Type B pancreatic cell (in vitro differentiated cells): ENCODE data around the gene PGC. TPM values are rescaled to one million over a fixed set of nuclear protein-coding genes. Genes with fewer than 3 reads are reported as not detected.

Experiments used
- DNase-seq: peaks from one replicate; pipeline ENCODE4 v3.0.0; 2021; ENCODE audit warnings: mixed read lengths; ENCODE audit not compliant: unreplicated experiment; ENCODE audit errors: extremely low spot score
- H3K27ac Mint-ChIP-seq: 2 replicates; pipeline ENCODE4 v1.8.0; 2021; ENCODE audit warnings: mild to moderate bottlenecking, mixed read lengths
- H3K27me3 Mint-ChIP-seq: 2 replicates; pipeline ENCODE4 v1.8.0; 2021; ENCODE audit warnings: mixed read lengths
- H3K36me3 Mint-ChIP-seq: 2 replicates; pipeline ENCODE4 v1.8.0; 2021; ENCODE audit warnings: mixed read lengths
- H3K4me1 Mint-ChIP-seq: one replicate; pipeline ENCODE4 v1.8.0; 2021; ENCODE audit warnings: mixed read lengths; ENCODE audit not compliant: unreplicated experiment
- H3K4me3 Mint-ChIP-seq: 2 replicates; pipeline ENCODE4 v1.8.0; 2021; ENCODE audit warnings: mild to moderate bottlenecking, mixed read lengths
- H3K9me3 Mint-ChIP-seq: 2 replicates; pipeline ENCODE4 v1.8.0; 2021; ENCODE audit warnings: mixed read lengths
- CTCF ChIP-seq: fragments of 200-600 bp; sonication (generic); conservative IDR thresholded peaks from 2 replicates; pipeline ENCODE4 v1.5.0; 2021; ENCODE audit warnings: antibody characterized with exemption, mild to moderate bottlenecking
- total RNA-seq: library from RNA; stranded (reverse); gene quantifications from 2 replicates; pipeline ENCODE4 v1.2.1, GENCODE V29; 2021; ENCODE audit warnings: low replicate concordance

The PGC gene
- total RNA-seq, 1 donor from 2014 or later: 56.6 TPM

- peaks cover 21% of the 10 kb centered on the region for H3K27me3 Mint-ChIP-seq
- H3K36me3 Mint-ChIP-seq: no peaks in the 10 kb centered on the region
- peaks cover 10% of the 10 kb centered on the region for H3K4me1 Mint-ChIP-seq
- DNase-seq: no peak
- H3K9me3 Mint-ChIP-seq: no peaks in the 10 kb centered on the region
- TF ChIP-seq CTCF: no peak
- H3K4me3 Mint-ChIP-seq: no peak overlapping the region
- H3K27ac Mint-ChIP-seq: no peak overlapping the region
These were observed 53.6 kb downstream of the PGC start for GRCh38 chr6:41693281-41694240.

GRCh38 chr6:41692730-41693129, 54.5 kb downstream of the PGC start:
- no peak for TF ChIP-seq CTCF
- H3K4me1 Mint-ChIP-seq: peaks cover 9% of the 10 kb centered on the region
- H3K27ac Mint-ChIP-seq: no peak overlapping the region

GRCh38 chr6:41692080-41692675, 55.0 kb downstream of the PGC start:
- no peaks in the 10 kb centered on the region for H3K9me3 Mint-ChIP-seq
- H3K4me1 Mint-ChIP-seq: peaks cover 10% of the 10 kb centered on the region
- no peak overlapping the region for H3K4me3 Mint-ChIP-seq
- no peak overlapping the region for H3K27ac Mint-ChIP-seq
- no peak for TF ChIP-seq CTCF
- no peak for DNase-seq
- peaks cover 25% of the 10 kb centered on the region for H3K27me3 Mint-ChIP-seq
- H3K36me3 Mint-ChIP-seq: no peaks in the 10 kb centered on the region

More at GRCh38 chr6:41692730-41693129, 54.5 kb downstream of the PGC start:
- no peak overlapping the region for H3K4me3 Mint-ChIP-seq
- H3K9me3 Mint-ChIP-seq: no peaks in the 10 kb centered on the region
- no peaks in the 10 kb centered on the region for H3K36me3 Mint-ChIP-seq
- no peak for DNase-seq
- peaks cover 25% of the 10 kb centered on the region for H3K27me3 Mint-ChIP-seq

GRCh38 chr6:41691426-41692079, 55.6 kb downstream of the PGC start:
- Mint-ChIP-seq H3K4me3 (no peak overlapping the region), H3K27ac (no peak overlapping the region), H3K27me3 (peaks cover 25% of the 10 kb centered on the region), H3K4me1 (peaks cover 10% of the 10 kb centered on the region), H3K9me3 (no peaks in the 10 kb centered on the region), H3K36me3 (no peaks in the 10 kb centered on the region)
- DNase-seq: no peak
- TF ChIP-seq CTCF: no peak

- no peak overlapping the region for H3K4me3 Mint-ChIP-seq
- H3K9me3 Mint-ChIP-seq: no peaks in the 10 kb centered on the region
- H3K27me3 Mint-ChIP-seq: peaks cover 25% of the 10 kb centered on the region
- H3K4me1 Mint-ChIP-seq: peaks cover 10% of the 10 kb centered on the region
- no peak for DNase-seq
- no peak for TF ChIP-seq CTCF
- no peaks in the 10 kb centered on the region for H3K36me3 Mint-ChIP-seq
- H3K27ac Mint-ChIP-seq: no peak overlapping the region
These were observed 56.5 kb downstream of the PGC start for GRCh38 chr6:41690541-41691330.
